Right cardiac atrium (tissue), 5 donors: ENCODE data around the gene MEDAG. TPM values are rescaled to one million over a fixed set of nuclear protein-coding genes. Genes with fewer than 3 reads are reported as not detected.

Experiments used
- ATAC-seq, 2 donors: fragments of 200-7000 bp; cut with Tn5 transposase; one replicate each; pipeline versions ENCODE4 v1.8.0 to v1.9.1; 2020; ENCODE audit warnings: moderate library complexity in 2 of 2, mild to moderate bottlenecking in 1 of 2
- DNase-seq, 3 donors: peaks; one replicate each; pipeline ENCODE4 v3.0.0-alpha.2; 2020
- H3K27ac ChIP-seq: one replicate; pipeline ENCODE4 v1.5.1; 2013; ENCODE audit warnings: mild to moderate bottlenecking, low read length, control low read depth, moderate library complexity
- H3K27me3 ChIP-seq: one replicate; pipeline ENCODE4 v1.6.1; 2013; ENCODE audit not compliant: control insufficient read depth, insufficient read depth
- H3K4me1 ChIP-seq: one replicate; pipeline ENCODE4 v1.6.1; 2013; ENCODE audit warnings: low read length; ENCODE audit not compliant: control insufficient read depth, insufficient read depth
- H3K4me3 ChIP-seq: one replicate; pipeline ENCODE4 v1.5.1; 2013; ENCODE audit warnings: low read length, control low read depth
- H3K9me3 ChIP-seq: one replicate; pipeline ENCODE4 v1.6.1; 2013; ENCODE audit warnings: low read length; ENCODE audit not compliant: control insufficient read depth
- WGBS: extraction: QIAGEN DNeasy Blood & Tissue Kit; methylation state at CpG from one replicate; pipeline ENCODE4 v1.1.7; 2013; 5-methylcytosine and 5-hydroxymethylcytosine counted together
- intact Hi-C, 4 donors: fragments of 100-400 bp; cut with DNase I; formaldehyde crosslinking; loops; one replicate each; pipeline versions ENCODE4 v1.11.0 to v1.14.0; 2022 to 2023
- polyA plus RNA-seq: library from polyadenylated mRNA; stranded (reverse); fragments of 200-250 nt; gene quantifications from one replicate; pipeline ENCODE4 v1.2.3, GENCODE V29; 2013
- total RNA-seq, 4 donors: library from RNA; stranded (reverse); fragmentation: NEBNext Ultra II Directional; extraction: Animal tissue kit (Norgen Biotek cat#: 25700); gene quantifications; one replicate each; pipeline ENCODE4 v1.2.1, GENCODE V29; 2021
- donor health status: healthy with polysubstance abuse.
- donor health status: DM: no; HTN: yes; CAD: no.
- donor health status: DM: no; HTN: no; CAD: no.
- donor health status: DM: no; HTN: yes; CAD: no; lungs with severe emphysema.
- donor health status: DM: yes; HTN: yes; CAD: no.

MEDAG gene
- total and polyA plus RNA-seq, 5 donors = 5.4 to 22.2 (median 7.7) TPM

DNA sequence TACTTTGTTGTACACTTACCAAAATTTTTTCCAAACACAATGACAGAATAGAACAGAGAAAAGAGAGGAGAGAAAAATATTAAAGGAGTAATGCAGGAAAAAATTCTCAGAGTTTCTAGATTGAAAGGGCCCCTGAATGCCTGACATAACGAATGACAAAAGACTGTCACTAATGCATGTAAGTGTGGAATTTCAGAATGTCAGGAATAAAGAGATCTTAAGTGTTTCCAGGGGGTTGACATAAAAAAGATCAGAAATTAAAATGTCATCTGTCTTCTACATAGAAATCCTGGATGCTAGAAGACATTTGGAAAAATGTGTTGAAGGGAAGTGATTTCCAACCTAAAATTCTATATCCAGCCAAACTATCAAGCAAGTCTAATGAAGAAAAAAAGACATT is 53.6 kb downstream of the MEDAG start:
- DNase-seq (no peak), ATAC-seq (no peak)
- Histone ChIP-seq H3K4me1 (no peaks in the 10 kb centered on the region), H3K27me3 (no peaks in the 10 kb centered on the region), H3K4me3 (no peak overlapping the region), H3K9me3 (peaks cover 1% of the 10 kb centered on the region), H3K27ac (no peak overlapping the region)
- intact Hi-C loops = no loop called here
- WGBS = 78% methylated on average over 1 of the region's 1 CpG

DNA sequence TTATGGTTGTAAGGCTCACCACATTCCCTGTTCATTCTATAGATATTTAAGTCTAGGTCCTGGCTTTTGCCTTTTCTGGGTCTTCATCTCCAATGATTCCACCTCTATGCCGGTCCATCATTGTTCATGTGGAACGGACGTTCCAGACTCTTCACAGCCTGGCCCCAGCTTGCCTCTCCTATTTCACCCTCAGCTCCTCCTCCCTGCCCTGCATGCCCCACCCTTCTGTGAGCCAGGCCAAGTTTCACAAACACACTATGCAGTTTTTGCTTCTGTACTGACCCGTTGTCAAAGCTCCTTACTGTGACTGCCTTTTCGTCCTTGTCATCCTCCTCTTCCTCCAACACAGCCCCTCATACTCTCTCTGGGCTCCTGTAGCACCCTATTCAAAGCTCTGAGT is 57.7 kb downstream of the MEDAG start:
- Histone ChIP-seq H3K27ac (no peak overlapping the region), H3K9me3 (peaks cover 1% of the 10 kb centered on the region), H3K27me3 (no peaks in the 10 kb centered on the region), H3K4me3 (no peak overlapping the region), H3K4me1 (no peaks in the 10 kb centered on the region)
- 27% methylated on average over 5 of the region's 5 CpGs for WGBS
- peak; percentile 59 to 80 for ATAC-seq
- intact Hi-C loops = no loop called here
- DNase-seq = peak in 2 of 3 donors; percentile 26 to 62

DNA sequence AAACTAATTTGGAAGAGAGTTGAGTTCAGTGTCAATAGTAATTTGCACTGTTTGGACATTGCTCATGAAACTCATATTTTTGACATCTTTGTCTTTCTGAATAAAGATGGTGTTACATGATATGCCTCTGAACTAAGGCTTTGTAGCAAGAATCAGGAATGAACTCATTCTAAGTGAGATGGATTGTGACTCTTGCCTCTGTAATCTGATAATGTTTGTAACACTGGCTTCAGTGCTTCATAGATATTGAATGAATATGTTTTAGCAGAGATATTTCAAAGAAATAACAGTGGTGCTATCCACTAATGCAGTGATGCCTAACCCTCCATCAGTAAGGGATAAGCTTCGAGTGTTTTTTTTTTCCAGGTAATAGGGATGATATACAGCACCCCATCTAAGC is 59.3 kb downstream of the MEDAG start:
- Histone ChIP-seq H3K27me3 (no peaks in the 10 kb centered on the region), H3K4me1 (no peaks in the 10 kb centered on the region), H3K27ac (no peak overlapping the region), H3K4me3 (no peak overlapping the region), H3K9me3 (peaks cover 1% of the 10 kb centered on the region)
- WGBS = 89% methylated on average over 1 of the region's 1 CpG
- no peak for DNase-seq
- intact Hi-C loops = no loop called here
- ATAC-seq = no peak

DNA sequence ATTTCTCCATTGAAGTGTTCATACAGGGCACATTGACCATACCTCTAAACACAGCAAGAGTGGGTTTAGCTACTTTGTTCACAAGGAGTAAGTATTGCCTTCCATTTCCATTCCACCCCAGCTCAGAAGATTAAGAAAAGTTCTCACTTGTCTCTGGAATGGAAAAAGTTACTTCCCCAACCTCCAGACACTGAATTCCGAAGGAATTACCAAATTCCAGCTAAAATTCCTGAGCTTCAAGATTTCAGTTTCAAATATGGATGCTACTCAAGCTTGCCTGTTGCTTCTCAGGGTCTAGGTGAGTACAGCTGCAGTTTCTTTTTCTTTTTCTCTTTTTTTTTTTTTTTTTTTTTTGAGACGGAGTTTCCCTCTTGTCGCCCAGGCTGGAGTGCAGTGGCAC is 60.0 kb downstream of the MEDAG start:
- intact Hi-C loops = no loop called here
- WGBS = 67% methylated on average over 3 of the region's 3 CpGs
- no peak for ATAC-seq
- Histone ChIP-seq H3K4me3 (no peak overlapping the region), H3K4me1 (no peaks in the 10 kb centered on the region), H3K27me3 (no peaks in the 10 kb centered on the region), H3K9me3 (peaks cover 1% of the 10 kb centered on the region), H3K27ac (no peak overlapping the region)
- no peak for DNase-seq

DNA sequence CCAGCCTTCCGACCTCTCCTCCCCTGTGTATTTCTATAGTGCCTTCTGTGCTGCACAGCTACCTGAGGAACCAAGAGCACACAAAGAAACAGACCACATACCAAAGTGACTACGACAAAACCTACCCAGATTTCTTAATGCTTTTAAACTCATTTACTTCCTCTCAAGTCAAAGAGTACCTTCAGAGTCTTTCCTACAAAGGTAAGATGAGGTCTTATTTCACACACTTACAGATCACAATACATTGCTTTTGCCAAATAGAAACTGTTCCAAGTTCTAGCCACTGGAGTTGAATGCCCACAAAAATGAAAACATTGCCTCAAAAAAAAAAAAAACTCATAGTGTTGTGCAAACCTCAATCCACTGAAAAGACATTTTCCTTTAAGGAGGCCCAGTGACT is 62.8 kb downstream of the MEDAG start:
- WGBS = 63% methylated on average over 2 of the region's 2 CpGs
- Histone ChIP-seq H3K9me3 (no peaks in the 10 kb centered on the region), H3K27me3 (no peaks in the 10 kb centered on the region), H3K27ac (no peak overlapping the region), H3K4me1 (no peaks in the 10 kb centered on the region), H3K4me3 (no peak overlapping the region)
- intact Hi-C loops = no loop called here
- DNase-seq = no peak
- no peak for ATAC-seq

DNA sequence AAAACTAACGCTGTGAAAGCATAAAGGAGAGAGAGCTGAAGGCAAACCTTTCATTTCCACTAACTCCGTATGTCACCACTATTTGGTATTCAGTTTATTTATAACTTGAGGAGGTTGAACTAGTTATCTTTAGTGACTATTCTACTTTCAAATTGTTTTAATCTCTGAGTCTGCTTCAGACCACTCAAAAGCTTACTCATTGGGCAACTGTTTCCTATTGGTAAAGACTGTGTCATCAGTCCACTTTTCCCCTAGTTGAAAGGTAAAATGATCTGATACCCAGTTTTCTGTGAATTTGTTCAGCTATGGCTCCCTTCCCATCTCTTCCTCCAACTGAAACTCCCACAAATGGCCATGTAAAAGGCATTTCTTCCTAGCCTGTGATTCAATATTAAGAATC is 65.5 kb downstream of the MEDAG start:
- intact Hi-C loops = no loop called here
- H3K27me3 ChIP-seq = no peaks in the 10 kb centered on the region
- DNase-seq (no peak), ATAC-seq (no peak)
- WGBS = 72% methylated on average over 2 of the region's 2 CpGs
- H3K4me3 ChIP-seq = no peak overlapping the region
- H3K4me1 ChIP-seq = no peaks in the 10 kb centered on the region
- no peaks in the 10 kb centered on the region for H3K9me3 ChIP-seq
- H3K27ac ChIP-seq = no peak overlapping the region

DNA sequence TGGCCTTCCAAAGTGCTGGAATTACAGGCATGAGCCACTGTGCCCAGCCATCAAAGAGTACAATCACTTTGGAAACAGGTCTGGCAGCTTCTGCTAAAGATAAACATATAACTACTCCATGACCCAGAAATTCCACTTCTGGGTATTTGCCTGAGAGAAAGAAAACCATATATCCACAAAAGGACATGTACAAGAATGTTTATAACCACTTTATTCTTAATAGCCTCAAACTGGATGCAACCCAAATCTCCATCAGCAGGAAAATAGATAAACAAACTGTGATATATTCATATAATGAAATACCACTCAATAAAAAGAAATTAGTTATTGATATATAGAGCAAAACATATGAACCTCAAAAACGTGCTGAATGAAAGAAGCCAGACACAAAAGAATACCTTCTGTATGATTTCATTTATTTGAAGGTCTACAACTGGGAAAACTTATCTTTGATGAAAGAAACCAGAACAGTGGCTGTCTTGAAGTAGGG is 66.9 kb downstream of the MEDAG start:
- ATAC-seq (no peak), DNase-seq (no peak)
- H3K4me3 ChIP-seq = no peak overlapping the region
- H3K4me1 ChIP-seq = no peaks in the 10 kb centered on the region
- H3K27ac ChIP-seq = no peak overlapping the region
- no peaks in the 10 kb centered on the region for H3K9me3 ChIP-seq
- WGBS = 0% methylated on average over 1 of the region's 1 CpG
- H3K27me3 ChIP-seq = no peaks in the 10 kb centered on the region
- intact Hi-C loops = no loop called here

DNA sequence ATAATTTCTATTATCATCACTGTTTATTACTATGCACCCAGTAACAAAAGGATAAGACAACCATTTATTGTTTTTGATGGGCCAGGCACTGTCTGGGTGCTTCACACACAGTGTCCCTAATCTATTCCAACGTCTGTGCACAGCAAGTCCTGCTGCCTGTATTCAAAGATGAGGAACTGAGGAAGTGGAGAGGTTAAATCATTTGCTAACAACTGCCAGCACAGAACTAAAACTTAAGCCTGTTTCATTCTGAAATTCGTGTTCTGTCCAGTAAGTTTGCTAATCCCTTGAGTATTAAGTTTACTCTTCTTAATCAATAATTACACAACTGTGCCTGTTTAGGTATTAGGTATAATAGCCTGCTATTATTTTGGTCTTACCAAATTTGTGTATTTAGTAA is 68.3 kb downstream of the MEDAG start:
- Histone ChIP-seq H3K27ac (no peak overlapping the region), H3K4me1 (no peaks in the 10 kb centered on the region), H3K9me3 (no peaks in the 10 kb centered on the region), H3K4me3 (no peak overlapping the region), H3K27me3 (no peaks in the 10 kb centered on the region)
- no peak for DNase-seq
- intact Hi-C loops = no loop called here
- ATAC-seq = no peak
- WGBS = 31% methylated on average over 2 of the region's 2 CpGs

Other genes starting within 250 kb of the MEDAG start
- 10 to 100 TPM in 1 of 4 donors, 1 to 10 TPM in 3; 3.3 to 12.4 (median 8.2) TPM for gene ALOX5AP, start 170.7 kb upstream of the MEDAG start, total RNA-seq
- 1.9 TPM for gene ALOX5AP, start 170.7 kb upstream of the MEDAG start, polyA plus RNA-seq
- gene TEX26, start 26.4 kb downstream of the MEDAG start, total RNA-seq = not detected
- gene TEX26, start 26.4 kb downstream of the MEDAG start, polyA plus RNA-seq = 0.27 TPM